NCI-H2081 (cell line): ENCODE results near the gene PDP2.

Experiments used
- DNase-seq, 2 experiments: peaks; one replicate each; lab custom pipeline; 2025; lab: John Stamatoyannopoulos, UW

The PDP2 gene

GRCh38 chr16:66880288-66881013 is at the start of gene PDP2:
PDP2 (plus strand) TSS chr16:66880515; CDS start chr16:66884285, 3,770 bp downstream.
- peak; percentile 87 to 93 for DNase-seq

GRCh38 chr16:66832190-66832589 is 48.1 kb upstream of the PDP2 start:
- no peak for DNase-seq

GRCh38 chr16:66832661-66833305 is 47.5 kb upstream of the PDP2 start:
- no peak for DNase-seq

- no peak for DNase-seq
Measured at GRCh38 chr16:66834746-66835145, 45.6 kb upstream of the PDP2 start.

- DNase-seq: no peak
Measured at GRCh38 chr16:66840883-66841282, 39.4 kb upstream of the PDP2 start.

- no peak for DNase-seq
Measured at GRCh38 chr16:66841366-66841765, 38.9 kb upstream of the PDP2 start.

- peak in 1 of 2 experiments; percentile 28 for DNase-seq
Measured at GRCh38 chr16:66842765-66843164, 37.5 kb upstream of the PDP2 start.

- no peak for DNase-seq
Measured at GRCh38 chr16:66843191-66843590, 37.1 kb upstream of the PDP2 start.

- no peak for DNase-seq
Measured at GRCh38 chr16:66844009-66844341, 36.3 kb upstream of the PDP2 start.

- DNase-seq: no peak
Measured at GRCh38 chr16:66844342-66845079, 35.8 kb upstream of the PDP2 start, which contains the start of gene CA7. CA7 (plus strand) TSS chr16:66844414; CDS start chr16:66844488, 74 bp downstream.

GRCh38 chr16:66845080-66845410 is 35.3 kb upstream of the PDP2 start:
- no peak for DNase-seq

GRCh38 chr16:66845791-66846221 is 34.5 kb upstream of the PDP2 start:
- peak in 1 of 2 experiments; percentile 6 for DNase-seq

GRCh38 chr16:66846266-66846665 is 34.0 kb upstream of the PDP2 start:
- DNase-seq: no peak

- DNase-seq: no peak
Measured at GRCh38 chr16:66846831-66847230, 33.5 kb upstream of the PDP2 start.

- DNase-seq: no peak
Measured at GRCh38 chr16:66847533-66848067, 32.7 kb upstream of the PDP2 start.

GRCh38 chr16:66848172-66848571 is 32.1 kb upstream of the PDP2 start:
- no peak for DNase-seq

GRCh38 chr16:66849021-66849420 is 31.3 kb upstream of the PDP2 start:
- DNase-seq: no peak

GRCh38 chr16:66849549-66849948 is 30.8 kb upstream of the PDP2 start:
- DNase-seq: no peak

GRCh38 chr16:66850115-66850815 is 30.1 kb upstream of the PDP2 start:
- no peak for DNase-seq

- no peak for DNase-seq
Measured at GRCh38 chr16:66851166-66851964, 28.9 kb upstream of the PDP2 start.
